Natural killer cell (primary cell): Measurements from ENCODE around the gene MED26. TPM values are rescaled to one million over a fixed set of nuclear protein-coding genes. Genes with fewer than 3 reads are reported as not detected.

Source experiments
- ATAC-seq, 3 donors: fragments of 150-1000 bp in 2 of 3; fragments of 200-7000 bp in 1 of 3; cut with Tn5 transposase; 1 replicate in 1 of 3; 2 replicates in 2 of 3; pipeline ENCODE4 v1.10.0; 2021; ENCODE audit warnings: mild to moderate bottlenecking in 2 of 3, moderate library complexity in 2 of 3
- DNase-seq, 2 donors: peaks; one replicate each; pipeline versions ENCODE4 v3.0.0 to v3.0.0-alpha.2; 2013 to 2021; ENCODE audit warnings: mixed read lengths in 1 of 2
- H3K27ac ChIP-seq: one replicate; pipeline ENCODE4 v1.5.1; 2013; ENCODE audit warnings: mild to moderate bottlenecking, low read length
- H3K27me3 ChIP-seq: one replicate; pipeline ENCODE4 v1.6.1; 2013; ENCODE audit warnings: low read length; ENCODE audit not compliant: control insufficient read depth, insufficient read depth
- H3K36me3 ChIP-seq: one replicate; pipeline ENCODE4 v1.6.1; 2013; ENCODE audit warnings: low read length; ENCODE audit not compliant: control insufficient read depth, insufficient read depth
- H3K4me1 ChIP-seq: one replicate; pipeline ENCODE4 v1.6.1; 2013; ENCODE audit warnings: low read length; ENCODE audit not compliant: control insufficient read depth, insufficient read depth
- H3K4me3 ChIP-seq: one replicate; pipeline ENCODE4 v1.5.1; 2013; ENCODE audit warnings: low read length
- H3K9me3 ChIP-seq: one replicate; pipeline ENCODE4 v1.6.1; 2013; ENCODE audit warnings: low read length; ENCODE audit not compliant: control insufficient read depth, insufficient read depth
- H3K27ac Mint-ChIP-seq, 2 donors: one replicate each; pipeline ENCODE4 v1.8.0; 2022; ENCODE audit warnings: mild to moderate bottlenecking in 2 of 2, mixed read lengths in 2 of 2, moderate library complexity in 1 of 2
- H3K27me3 Mint-ChIP-seq, 2 donors: one replicate each; pipeline ENCODE4 v1.8.0; 2022; ENCODE audit warnings: low read depth in 2 of 2, mixed read lengths in 2 of 2
- H3K36me3 Mint-ChIP-seq: one replicate; pipeline ENCODE4 v1.8.0; 2022; ENCODE audit warnings: mixed read lengths
- H3K4me1 Mint-ChIP-seq, 2 donors: one replicate each; pipeline ENCODE4 v1.8.0; 2022; ENCODE audit warnings: mixed read lengths in 2 of 2
- H3K4me3 Mint-ChIP-seq: one replicate; pipeline ENCODE4 v1.8.0; 2022; ENCODE audit warnings: mild to moderate bottlenecking, moderate library complexity, mixed read lengths
- H3K9me3 Mint-ChIP-seq, 2 donors: one replicate each; pipeline ENCODE4 v1.8.0; 2022; ENCODE audit warnings: mixed read lengths in 2 of 2
- WGBS: methylation state at CpG from one replicate; pipeline ENCODE4 v1.1.7; 2013; ENCODE audit warnings: missing lambda C conversion rate; ENCODE audit not compliant: insufficient coverage; 5-methylcytosine and 5-hydroxymethylcytosine counted together
- intact Hi-C: fragments of 100-400 bp; cut with micrococcal nuclease; formaldehyde crosslinking; loops from one replicate; pipeline ENCODE4 v1.14.2; 2022
- total RNA-seq, 4 donors: library from RNA; stranded (reverse); fragments of 120-200 nt in 1 of 4; gene quantifications; one replicate each; pipeline versions ENCODE4 v1.2.3 to v1.2.4, GENCODE V29; 2013 to 2022
- TF ChIP-seq, protein P1 (sequence below): fragments of 200-600 bp; IDR thresholded peaks from one replicate; pipeline ENCODE4 v1.8.0; 2022; ENCODE audit warnings: antibody characterized with exemption

Gene MED26
- total RNA-seq, 3 donors from 2014 or later (not counting 1 experiment from before 2014, with no cell fraction given) = 34.7 to 47.5 (median 47.3) TPM

DNA sequence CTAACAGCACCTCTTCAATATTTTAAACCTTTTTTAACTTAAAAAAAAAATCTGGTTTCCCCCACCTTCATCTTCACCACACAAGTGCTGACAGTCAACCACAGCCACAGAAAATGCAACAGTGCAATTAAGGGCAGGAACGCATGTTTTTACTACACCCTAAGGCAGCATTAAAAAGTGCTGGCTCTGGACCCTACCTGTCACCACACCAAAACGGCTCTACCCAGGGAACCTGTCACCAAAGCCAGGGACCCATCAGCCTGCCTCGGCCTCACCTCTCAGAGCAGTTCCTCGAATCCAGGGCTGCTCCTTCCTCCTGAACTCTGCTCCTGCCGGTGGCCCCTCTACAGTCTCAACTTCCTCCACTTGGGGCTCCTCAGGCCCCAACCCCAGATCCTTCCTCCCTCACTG lies 33.3 kb downstream of the MED26 start:
- Mint-ChIP-seq H3K4me3 (peak overlapping the region; percentile 82), H3K9me3 (no peaks in the 10 kb centered on the region), H3K27me3 (no peaks in the 10 kb centered on the region), H3K36me3 (no peaks in the 10 kb centered on the region), H3K27ac (peak overlapping the region; percentile 92 to 96), H3K4me1 (peaks cover 46 to 56% of the 10 kb centered on the region in 2 donors)
- intact Hi-C loops = loop anchor here (1.0 kb wide), 2 partner anchors 10 to 52 kb away; partner anchors contain the start of gene CHERP
- no peaks in the 10 kb centered on the region for H3K9me3 ChIP-seq
- H3K4me3 ChIP-seq = no peak overlapping the region
- H3K27ac ChIP-seq = peak overlapping the region; percentile 62
- ATAC-seq = peak; percentile 56 to 67 (median 66)
- H3K4me1 ChIP-seq = peaks cover 57% of the 10 kb centered on the region
- H3K27me3 ChIP-seq = no peaks in the 10 kb centered on the region
- 3% methylated on average over 5 of the region's 5 CpGs for WGBS
- peak in 1 of 2 donors; percentile 82 for DNase-seq
- TF ChIP-seq, protein P1, sequence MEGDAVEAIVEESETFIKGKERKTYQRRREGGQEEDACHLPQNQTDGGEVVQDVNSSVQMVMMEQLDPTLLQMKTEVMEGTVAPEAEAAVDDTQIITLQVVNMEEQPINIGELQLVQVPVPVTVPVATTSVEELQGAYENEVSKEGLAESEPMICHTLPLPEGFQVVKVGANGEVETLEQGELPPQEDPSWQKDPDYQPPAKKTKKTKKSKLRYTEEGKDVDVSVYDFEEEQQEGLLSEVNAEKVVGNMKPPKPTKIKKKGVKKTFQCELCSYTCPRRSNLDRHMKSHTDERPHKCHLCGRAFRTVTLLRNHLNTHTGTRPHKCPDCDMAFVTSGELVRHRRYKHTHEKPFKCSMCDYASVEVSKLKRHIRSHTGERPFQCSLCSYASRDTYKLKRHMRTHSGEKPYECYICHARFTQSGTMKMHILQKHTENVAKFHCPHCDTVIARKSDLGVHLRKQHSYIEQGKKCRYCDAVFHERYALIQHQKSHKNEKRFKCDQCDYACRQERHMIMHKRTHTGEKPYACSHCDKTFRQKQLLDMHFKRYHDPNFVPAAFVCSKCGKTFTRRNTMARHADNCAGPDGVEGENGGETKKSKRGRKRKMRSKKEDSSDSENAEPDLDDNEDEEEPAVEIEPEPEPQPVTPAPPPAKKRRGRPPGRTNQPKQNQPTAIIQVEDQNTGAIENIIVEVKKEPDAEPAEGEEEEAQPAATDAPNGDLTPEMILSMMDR = no peak
- no peaks in the 10 kb centered on the region for H3K36me3 ChIP-seq

DNA sequence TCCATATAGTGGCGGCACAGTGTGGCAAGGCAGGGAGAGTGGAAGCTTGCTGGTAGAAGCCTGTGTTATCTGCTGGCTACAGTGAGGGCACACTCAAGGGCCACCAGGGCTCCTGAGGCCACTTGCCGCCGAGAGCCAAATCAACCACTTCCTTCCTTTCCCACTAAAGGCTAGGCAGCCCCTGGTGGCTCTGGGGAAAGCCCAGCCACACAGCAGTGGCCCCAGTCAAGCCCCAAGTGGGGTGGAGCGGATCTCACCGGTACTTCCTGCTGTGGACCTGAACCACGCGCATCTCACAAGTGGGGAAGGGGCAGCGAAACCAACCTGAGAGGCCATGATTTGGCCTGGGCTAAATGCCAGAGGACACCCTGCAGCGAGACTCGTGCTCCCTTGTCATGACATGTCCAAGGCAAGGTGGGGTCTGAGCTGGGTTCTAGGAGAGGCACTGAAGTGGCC lies 33.8 kb downstream of the MED26 start:
- Histone ChIP-seq H3K27ac (peak overlapping the region; percentile 62), H3K36me3 (no peaks in the 10 kb centered on the region), H3K4me1 (peaks cover 57% of the 10 kb centered on the region), H3K4me3 (no peak overlapping the region), H3K27me3 (no peaks in the 10 kb centered on the region), H3K9me3 (no peaks in the 10 kb centered on the region)
- H3K36me3 Mint-ChIP-seq = no peaks in the 10 kb centered on the region
- WGBS = 3% methylated on average over 10 of the region's 10 CpGs
- no peaks in the 10 kb centered on the region for H3K9me3 Mint-ChIP-seq
- H3K27ac Mint-ChIP-seq = peak overlapping the region; percentile 92 to 96
- peak overlapping the region; percentile 82 for H3K4me3 Mint-ChIP-seq
- H3K27me3 Mint-ChIP-seq = no peaks in the 10 kb centered on the region
- ATAC-seq (peak; percentile 74 to 90 (median 87)), DNase-seq (peak; percentile 68 to 81)
- intact Hi-C loops = loop anchor here (1.0 kb wide), 2 partner anchors 10 to 52 kb away; partner anchors contain the start of gene CHERP
- peaks cover 49 to 55% of the 10 kb centered on the region in 2 donors for H3K4me1 Mint-ChIP-seq
- TF ChIP-seq, protein P1 = no peak

DNA sequence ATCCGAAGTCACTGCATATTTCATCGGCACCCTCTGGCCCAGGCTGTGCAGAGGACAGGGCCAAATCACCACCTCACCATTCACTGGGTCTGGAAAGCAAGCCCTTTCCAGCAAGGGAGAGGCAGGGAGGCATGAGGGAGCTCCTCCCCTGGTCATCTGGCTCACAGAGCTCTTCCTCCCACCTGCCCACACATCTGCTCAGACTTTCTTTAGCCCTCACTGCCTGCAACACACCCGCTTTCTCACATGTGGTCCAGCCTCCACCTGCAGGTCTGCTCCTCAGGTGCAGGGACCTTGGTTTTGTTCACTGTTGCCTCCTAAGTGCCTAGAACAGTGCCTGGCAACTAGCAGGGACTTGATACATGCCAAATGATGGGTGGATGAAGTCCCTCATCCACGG lies 34.8 kb downstream of the MED26 start:
- Mint-ChIP-seq H3K27ac (peak overlapping the region; percentile 92 to 96), H3K27me3 (no peaks in the 10 kb centered on the region), H3K36me3 (no peaks in the 10 kb centered on the region), H3K9me3 (no peaks in the 10 kb centered on the region), H3K4me1 (peaks cover 59 to 63% of the 10 kb centered on the region in 2 donors), H3K4me3 (peak overlapping the region; percentile 82)
- intact Hi-C loops = no loop called here
- Histone ChIP-seq H3K4me1 (peaks cover 67% of the 10 kb centered on the region), H3K36me3 (no peaks in the 10 kb centered on the region), H3K27ac (no peak overlapping the region), H3K27me3 (no peaks in the 10 kb centered on the region), H3K9me3 (no peaks in the 10 kb centered on the region), H3K4me3 (no peak overlapping the region)
- ATAC-seq (no peak), DNase-seq (no peak)
- TF ChIP-seq, protein P1 = no peak
- 94% methylated on average over 4 of the region's 4 CpGs for WGBS
